Esophagus muscularis mucosa (tissue), 4 donors: ENCODE results near the gene AADACL2.

Experiments used
- EP300 ChIP-seq: sonication (generic); formaldehyde crosslinking; IDR thresholded peaks from one replicate; pipeline ENCODE4 v1.6.1; 2017; ENCODE audit warnings: antibody characterized with exemption
- POLR2A ChIP-seq: fragments of 450-650 bp; IDR thresholded peaks from one replicate; pipeline ENCODE4 v1.6.1; 2017; ENCODE audit warnings: antibody characterized with exemption, moderate library complexity, mild to moderate bottlenecking, low read depth
- POLR2AphosphoS5 ChIP-seq, 2 donors: sonication (generic); formaldehyde crosslinking; IDR thresholded peaks; one replicate each; pipeline ENCODE4 v1.6.1; 2017; ENCODE audit warnings: antibody characterized with exemption in 2 of 2
- TF ChIP-seq, protein P1 (sequence below), 3 experiments: fragments of 200-600 bp in 2 of 3; fragments of 450-650 bp in 1 of 3; sonication (generic) in 2 of 3; IDR thresholded peaks; one replicate each; pipeline ENCODE4 v1.5.1; 2017 to 2019; ENCODE audit warnings: antibody characterized with exemption in 3 of 3, mild to moderate bottlenecking in 2 of 3, moderate library complexity in 1 of 3

DNA sequence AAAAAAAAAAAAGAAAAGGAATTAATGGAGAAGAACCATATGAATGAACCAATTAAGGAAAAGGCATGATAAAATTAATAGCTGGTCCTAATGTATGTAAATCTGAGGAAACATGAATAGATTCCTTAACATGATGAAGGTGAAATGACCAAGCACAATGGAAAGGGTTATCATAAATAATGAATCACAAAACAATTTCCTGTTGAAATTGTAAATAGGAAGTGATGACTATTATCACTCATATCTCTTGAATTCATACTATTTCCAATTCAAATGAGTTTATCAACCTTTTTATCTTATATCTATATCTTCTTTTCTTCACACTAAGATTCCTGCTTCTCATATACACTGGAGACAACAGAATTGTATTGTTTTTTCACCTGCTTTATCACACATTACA is 32.0 kb downstream of the AADACL2 start:
- TF ChIP-seq, protein P1, sequence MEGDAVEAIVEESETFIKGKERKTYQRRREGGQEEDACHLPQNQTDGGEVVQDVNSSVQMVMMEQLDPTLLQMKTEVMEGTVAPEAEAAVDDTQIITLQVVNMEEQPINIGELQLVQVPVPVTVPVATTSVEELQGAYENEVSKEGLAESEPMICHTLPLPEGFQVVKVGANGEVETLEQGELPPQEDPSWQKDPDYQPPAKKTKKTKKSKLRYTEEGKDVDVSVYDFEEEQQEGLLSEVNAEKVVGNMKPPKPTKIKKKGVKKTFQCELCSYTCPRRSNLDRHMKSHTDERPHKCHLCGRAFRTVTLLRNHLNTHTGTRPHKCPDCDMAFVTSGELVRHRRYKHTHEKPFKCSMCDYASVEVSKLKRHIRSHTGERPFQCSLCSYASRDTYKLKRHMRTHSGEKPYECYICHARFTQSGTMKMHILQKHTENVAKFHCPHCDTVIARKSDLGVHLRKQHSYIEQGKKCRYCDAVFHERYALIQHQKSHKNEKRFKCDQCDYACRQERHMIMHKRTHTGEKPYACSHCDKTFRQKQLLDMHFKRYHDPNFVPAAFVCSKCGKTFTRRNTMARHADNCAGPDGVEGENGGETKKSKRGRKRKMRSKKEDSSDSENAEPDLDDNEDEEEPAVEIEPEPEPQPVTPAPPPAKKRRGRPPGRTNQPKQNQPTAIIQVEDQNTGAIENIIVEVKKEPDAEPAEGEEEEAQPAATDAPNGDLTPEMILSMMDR (IDR thresholded peaks at IDR 0.05): no peak
- TF ChIP-seq EP300 (no peak), POLR2AphosphoS5 (IDR thresholded peaks at IDR 0.05) (no peak), POLR2A (no peak)
